ENCODE measurements around the gene XIRP1.
A peak's percentile ranks its signal among the peaks of the same experiment; 100 is the strongest.

Gene XIRP1

DNA sequence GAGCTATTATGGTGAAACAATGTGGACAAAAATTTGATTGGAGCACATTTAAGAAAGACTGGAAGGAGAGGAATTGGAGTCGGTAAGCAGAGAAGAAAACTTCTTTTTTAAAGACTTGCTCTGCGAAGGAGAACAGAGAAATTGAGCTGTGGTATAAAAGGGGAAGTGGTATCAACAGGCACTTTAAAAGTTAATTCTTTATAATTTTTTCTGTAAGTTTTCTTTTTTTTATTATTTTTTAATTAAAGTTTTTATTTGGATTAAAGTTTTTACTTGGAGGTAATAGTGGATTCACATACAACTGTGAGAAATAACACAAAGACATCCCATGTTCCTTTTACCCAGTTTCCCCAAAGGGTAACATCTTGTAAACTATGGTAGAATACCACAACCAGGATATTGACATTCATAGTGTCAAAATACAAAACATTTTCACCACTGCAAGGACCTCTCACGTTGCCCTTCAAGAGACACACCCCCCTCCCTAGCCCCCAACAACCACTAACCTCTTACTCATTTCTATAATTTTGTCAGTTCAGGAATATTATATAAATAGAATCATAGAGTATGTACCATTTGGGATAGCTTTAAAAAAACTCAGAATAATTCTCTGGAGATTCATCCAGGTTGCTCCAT, 33.8 kb upstream of the XIRP1 start:
- Histone ChIP-seq H3K4me2 (peak overlapping the region; percentile 21 to 84 (median 66); a peak in 20 of 22 replicates), H3K9me3 (replicated peaks in 1 of 11) (0 out of 22 replicates have a peak, but pooled peaks cover 0 to 4% (median 0%) of the 10 kb centered on the region in 11 experiments), H3K4me1 (peaks cover 8 to 42% (median 23%) of the 10 kb centered on the region in 10 experiments; a peak in 18 of 20 replicates), H3K9ac (peak overlapping the region in 6 of 11 experiments; percentile 9 to 57 (median 45); a peak in 9 of 22 replicates), H3K27me3 (no peaks in the 10 kb centered on the region), H3K27ac (peak overlapping the region in 8 of 11 experiments; percentile 2 to 74 (median 54); a peak in 15 of 22 replicates), H4K20me1 (no peaks in the 10 kb centered on the region), H3K4me3 (no peak overlapping the region), H3K36me3 (no peaks in the 10 kb centered on the region)
- no peak for TF ChIP-seq Cebpa-rat (IDR thresholded peaks at IDR 0.05)

DNA sequence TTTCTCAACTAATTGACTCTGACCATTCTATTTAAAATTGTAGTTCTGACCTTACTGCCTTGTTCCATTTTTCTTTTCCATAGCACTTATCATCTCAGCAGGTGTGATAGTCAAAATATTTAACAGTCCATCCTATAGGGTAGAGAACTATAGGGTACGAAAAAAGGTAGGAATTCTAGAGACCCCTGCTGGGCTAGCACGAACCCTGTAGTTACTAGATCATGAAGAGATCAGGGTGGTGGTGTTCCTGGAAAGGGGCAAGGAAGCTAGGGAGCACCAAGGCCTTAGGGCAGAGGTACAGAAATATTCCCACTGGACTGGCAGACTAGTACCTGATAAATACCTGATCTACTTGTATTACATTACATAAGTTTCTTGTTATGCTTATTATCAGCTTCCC, 31.9 kb upstream of the XIRP1 start:
- no peak for TF ChIP-seq Cebpa-rat (IDR thresholded peaks at IDR 0.05)
- H3K27ac ChIP-seq, result no peak overlapping the region
- no peak overlapping the region for H3K9ac ChIP-seq
- peak overlapping the region in 3 of 11 experiments; percentile 74 to 84 (median 79); a peak in 6 of 22 replicates for H3K4me2 ChIP-seq
- no peak overlapping the region for H3K4me3 ChIP-seq
- peaks cover 22 to 62% (median 40%) of the 10 kb centered on the region in 10 experiments for H3K4me1 ChIP-seq
- H3K9me3 ChIP-seq (replicated peaks in 1 of 11), result no peaks in the 10 kb centered on the region
- H3K27me3 ChIP-seq, result no peaks in the 10 kb centered on the region
- no peaks in the 10 kb centered on the region for H3K36me3 ChIP-seq
- H4K20me1 ChIP-seq, result no peaks in the 10 kb centered on the region

DNA sequence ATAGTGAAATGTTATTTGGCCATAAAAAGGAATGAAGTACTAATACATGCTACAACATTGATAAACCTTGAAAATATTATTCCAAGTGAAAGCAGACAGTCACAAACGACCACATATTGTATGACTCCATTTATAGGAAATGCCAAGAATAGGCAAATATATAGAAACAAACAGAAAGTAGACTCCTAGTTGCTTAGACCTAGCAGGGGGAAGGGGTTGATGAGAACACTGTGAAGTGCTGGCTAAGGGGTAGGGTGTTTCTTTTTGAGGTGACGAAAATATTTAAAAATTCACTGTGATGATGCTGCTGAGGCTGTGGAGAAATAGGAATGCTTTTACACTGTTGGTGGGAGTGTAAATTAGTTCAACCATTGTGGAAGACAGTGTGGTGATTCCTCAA, 30.5 kb upstream of the XIRP1 start:
- Histone ChIP-seq H3K9me3 (replicated peaks in 1 of 11) (no peaks in the 10 kb centered on the region), H3K36me3 (no peaks in the 10 kb centered on the region), H3K4me3 (no peak overlapping the region), H3K4me1 (peaks cover 22 to 74% (median 40%) of the 10 kb centered on the region in 10 experiments), H3K27ac (no peak overlapping the region), H4K20me1 (no peaks in the 10 kb centered on the region), H3K4me2 (no peak overlapping the region), H3K9ac (no peak overlapping the region), H3K27me3 (no peaks in the 10 kb centered on the region)
- TF ChIP-seq Cebpa-rat (IDR thresholded peaks at IDR 0.05), result no peak

DNA sequence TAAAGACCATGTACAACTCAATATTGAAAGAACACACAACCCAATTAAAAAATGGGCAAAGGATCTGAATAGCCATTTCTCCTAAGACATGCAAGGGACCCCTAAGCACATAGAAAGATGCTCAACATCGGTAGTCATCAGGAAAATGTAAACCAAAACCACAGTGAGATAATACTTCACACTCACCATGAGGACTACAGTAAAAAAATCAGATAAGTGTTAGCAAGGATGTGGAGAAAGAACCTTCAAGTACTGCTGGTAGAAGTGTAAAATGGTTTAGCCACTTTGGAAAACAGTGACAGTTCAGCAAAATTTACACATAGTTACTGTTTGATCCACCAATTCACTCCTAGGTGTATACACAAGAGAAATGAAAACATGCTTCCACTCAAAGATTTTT, 30.1 kb upstream of the XIRP1 start:
- Histone ChIP-seq H3K4me1 (peaks cover 22 to 78% (median 44%) of the 10 kb centered on the region in 10 experiments), H4K20me1 (no peaks in the 10 kb centered on the region), H3K27ac (no peak overlapping the region), H3K4me3 (no peak overlapping the region), H3K4me2 (0 out of 22 replicates have a peak overlapping the region, but pooled peaks of 1 of the 11 experiments have one; percentile 6), H3K9ac (no peak overlapping the region), H3K9me3 (replicated peaks in 1 of 11) (no peaks in the 10 kb centered on the region), H3K36me3 (no peaks in the 10 kb centered on the region), H3K27me3 (no peaks in the 10 kb centered on the region)
- no peak for TF ChIP-seq Cebpa-rat (IDR thresholded peaks at IDR 0.05)

DNA sequence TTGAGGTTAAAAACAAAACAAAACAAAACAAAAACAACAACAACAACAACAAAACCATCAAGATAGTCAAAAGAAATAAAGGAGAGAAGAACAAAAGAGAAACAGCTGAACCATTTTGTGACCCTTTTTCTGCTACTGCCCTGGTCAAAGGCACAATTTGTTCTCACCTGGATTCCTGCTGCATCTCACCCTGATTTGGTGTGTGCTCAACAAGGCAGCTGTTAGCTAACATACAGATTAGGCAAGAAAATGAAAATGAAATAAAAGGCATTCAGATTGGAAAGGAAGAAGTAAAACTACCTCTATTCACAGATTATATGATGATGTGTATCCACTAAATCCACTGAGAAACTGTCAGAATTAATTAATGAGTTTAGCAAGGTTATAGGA, 28.7 kb upstream of the XIRP1 start:
- no peak for TF ChIP-seq Cebpa-rat (IDR thresholded peaks at IDR 0.05)
- H3K4me1 ChIP-seq, result peaks cover 32 to 85% (median 50%) of the 10 kb centered on the region in 10 experiments
- peak overlapping the region in 7 of 11 experiments; percentile 0 to 61 (median 53); a peak in 9 of 22 replicates for H3K9ac ChIP-seq

DNA sequence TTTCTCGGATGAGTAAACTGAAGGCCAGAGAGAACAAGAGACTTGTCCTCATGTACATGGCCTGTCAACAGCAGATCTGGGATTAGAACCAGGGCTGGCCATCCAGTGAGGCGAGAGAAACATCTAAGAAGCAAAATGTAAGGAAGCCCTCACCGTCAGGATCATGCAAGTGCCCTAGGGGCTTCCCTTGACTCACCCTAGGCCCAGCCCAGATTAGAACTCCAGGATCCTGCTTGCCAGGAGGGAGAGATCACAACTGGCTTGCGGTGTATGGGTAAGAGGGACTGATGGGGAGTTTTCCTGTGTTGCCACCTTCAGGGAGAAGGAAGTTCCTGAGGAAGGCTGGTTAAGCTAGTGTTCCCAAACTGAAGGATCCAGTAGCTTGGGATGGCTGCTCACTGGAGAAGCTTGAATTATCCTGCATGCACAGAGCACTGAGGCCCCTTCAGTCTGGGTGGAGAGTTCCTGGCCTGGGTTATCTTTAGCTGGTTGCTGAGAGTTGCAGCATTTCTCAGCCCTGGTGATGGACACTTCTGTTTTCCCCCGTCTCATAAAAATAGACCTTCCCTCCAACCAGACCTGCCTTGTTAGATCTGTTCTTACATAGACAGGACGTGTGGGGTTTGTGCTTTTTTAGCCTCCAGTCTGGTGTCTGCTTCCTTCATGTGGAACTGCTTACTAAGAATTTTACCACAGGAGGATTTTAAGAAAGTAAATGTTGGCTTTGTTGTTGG, 28.2 kb upstream of the XIRP1 start:
- Histone ChIP-seq H3K9me3 (replicated peaks in 1 of 11) (no peaks in the 10 kb centered on the region), H4K20me1 (no peaks in the 10 kb centered on the region), H3K4me1 (peaks cover 32 to 85% (median 50%) of the 10 kb centered on the region in 10 experiments), H3K4me2 (peak overlapping the region; percentile 66 to 96 (median 85)), H3K27ac (peak overlapping the region in 10 of 11 experiments; percentile 24 to 75 (median 59); a peak in 18 of 22 replicates), H3K4me3 (peak overlapping the region in 3 of 10 experiments; percentile 23 to 38 (median 38); a peak in 4 of 20 replicates), H3K27me3 (no peaks in the 10 kb centered on the region), H3K36me3 (no peaks in the 10 kb centered on the region), H3K9ac (peak overlapping the region in 8 of 11 experiments; percentile 0 to 61 (median 48); a peak in 13 of 22 replicates)
- 0 out of 22 replicates have a peak, but pooled peaks of 1 of the 11 experiments have one; percentile 8 for TF ChIP-seq Cebpa-rat (IDR thresholded peaks at IDR 0.05)

More for the DNA sequence above, 28.7 kb upstream of the XIRP1 start:
- Histone ChIP-seq H3K36me3 (no peaks in the 10 kb centered on the region), H3K27me3 (no peaks in the 10 kb centered on the region), H3K9me3 (replicated peaks in 1 of 11) (no peaks in the 10 kb centered on the region), H4K20me1 (no peaks in the 10 kb centered on the region), H3K4me3 (peak overlapping the region in 1 of 10 experiments; percentile 38; a peak in 1 of 20 replicates), H3K27ac (peak overlapping the region in 9 of 11 experiments; percentile 5 to 75 (median 60); a peak in 15 of 22 replicates), H3K4me2 (peak overlapping the region; percentile 66 to 96 (median 85))

DNA sequence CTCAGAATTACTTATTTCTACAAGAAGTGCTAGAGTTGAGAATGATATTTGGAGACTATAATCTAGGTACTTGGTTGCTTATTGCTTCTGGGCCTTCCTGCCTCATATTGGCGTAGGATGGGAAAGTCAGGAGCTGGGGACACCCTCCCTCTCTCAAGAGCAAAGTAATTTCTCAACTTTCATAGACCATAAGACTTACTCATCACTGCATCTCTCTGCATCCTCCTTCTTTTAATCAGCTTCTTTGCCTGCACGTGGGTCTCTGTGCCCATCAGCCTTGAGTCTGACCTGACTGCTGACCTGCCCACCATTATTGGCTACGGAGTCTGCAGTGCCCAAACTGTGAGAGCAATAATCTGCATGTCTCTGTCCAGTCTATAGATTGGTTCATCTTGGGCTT, 27.3 kb upstream of the XIRP1 start:
- Histone ChIP-seq H3K27ac (peak overlapping the region in 5 of 11 experiments; percentile 60 to 75 (median 73); a peak in 10 of 22 replicates), H3K27me3 (no peaks in the 10 kb centered on the region), H3K9ac (peak overlapping the region in 1 of 11 experiments; percentile 61; a peak in 3 of 22 replicates), H4K20me1 (no peaks in the 10 kb centered on the region), H3K4me1 (peaks cover 34 to 85% (median 50%) of the 10 kb centered on the region in 10 experiments), H3K4me3 (no peak overlapping the region), H3K9me3 (replicated peaks in 1 of 11) (no peaks in the 10 kb centered on the region), H3K36me3 (no peaks in the 10 kb centered on the region), H3K4me2 (peak overlapping the region in 10 of 11 experiments; percentile 66 to 96 (median 86); a peak in 19 of 22 replicates)
- TF ChIP-seq Cebpa-rat (IDR thresholded peaks at IDR 0.05), result no peak

DNA sequence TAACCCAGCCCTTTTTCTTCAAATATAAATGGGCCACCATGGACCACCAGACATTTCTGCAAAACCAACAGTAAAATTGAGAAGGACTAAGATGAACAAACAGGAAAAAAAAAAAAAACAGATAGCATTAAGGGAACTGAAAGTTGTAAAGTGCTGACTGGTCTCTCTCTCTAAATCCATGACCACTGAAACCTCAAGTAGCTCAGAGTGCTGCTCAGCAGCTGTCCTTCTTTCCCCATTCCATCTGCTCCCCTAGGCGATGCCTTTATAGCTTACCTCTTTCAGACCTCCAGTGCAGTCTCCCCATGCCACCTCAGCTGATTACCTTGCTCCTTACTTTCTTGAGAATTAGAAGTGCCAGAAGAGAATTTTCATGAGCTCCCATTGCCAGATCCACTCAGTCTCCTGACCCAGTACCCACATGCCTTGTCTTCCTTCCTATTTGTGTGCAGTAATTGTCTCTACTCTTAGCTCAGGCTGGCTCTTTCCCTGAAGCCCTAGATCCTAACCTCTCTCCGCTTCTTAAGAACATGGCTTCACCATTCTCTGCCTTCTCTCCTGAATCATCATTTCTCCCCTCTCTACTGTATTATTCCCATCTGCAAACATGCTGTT, 23.9 kb upstream of the XIRP1 start:
- H4K20me1 ChIP-seq, result no peaks in the 10 kb centered on the region
- H3K27me3 ChIP-seq, result no peaks in the 10 kb centered on the region
- H3K9ac ChIP-seq, result peak overlapping the region in 8 of 11 experiments; percentile 9 to 70 (median 58); a peak in 13 of 22 replicates
- H3K27ac ChIP-seq, result peak overlapping the region; percentile 19 to 85 (median 68); a peak in 18 of 22 replicates
- peak overlapping the region; percentile 56 to 92 (median 85) for H3K4me2 ChIP-seq
- no peaks in the 10 kb centered on the region for H3K36me3 ChIP-seq
- TF ChIP-seq Cebpa-rat (IDR thresholded peaks at IDR 0.05), result no peak
- no peaks in the 10 kb centered on the region for H3K9me3 ChIP-seq (replicated peaks in 1 of 11)
- peaks cover 34 to 95% (median 59%) of the 10 kb centered on the region in 10 experiments for H3K4me1 ChIP-seq
- H3K4me3 ChIP-seq, result peak overlapping the region in 2 of 10 experiments; percentile 9 to 42; a peak in 2 of 20 replicates

Data from BLaER1 treated with 17β-estradiol and CSF1 and Interleukin-3, amounts not matched to agents 10 nM and 100 nM (cell line).